ENCODE data around the gene ASB8. TPM values are rescaled to one million over a fixed set of nuclear protein-coding genes. Genes with fewer than 3 reads are reported as not detected.

Gene ASB8
- total RNA-seq, 1 experiment from 2014 or later, result 34.4 TPM

DNA sequence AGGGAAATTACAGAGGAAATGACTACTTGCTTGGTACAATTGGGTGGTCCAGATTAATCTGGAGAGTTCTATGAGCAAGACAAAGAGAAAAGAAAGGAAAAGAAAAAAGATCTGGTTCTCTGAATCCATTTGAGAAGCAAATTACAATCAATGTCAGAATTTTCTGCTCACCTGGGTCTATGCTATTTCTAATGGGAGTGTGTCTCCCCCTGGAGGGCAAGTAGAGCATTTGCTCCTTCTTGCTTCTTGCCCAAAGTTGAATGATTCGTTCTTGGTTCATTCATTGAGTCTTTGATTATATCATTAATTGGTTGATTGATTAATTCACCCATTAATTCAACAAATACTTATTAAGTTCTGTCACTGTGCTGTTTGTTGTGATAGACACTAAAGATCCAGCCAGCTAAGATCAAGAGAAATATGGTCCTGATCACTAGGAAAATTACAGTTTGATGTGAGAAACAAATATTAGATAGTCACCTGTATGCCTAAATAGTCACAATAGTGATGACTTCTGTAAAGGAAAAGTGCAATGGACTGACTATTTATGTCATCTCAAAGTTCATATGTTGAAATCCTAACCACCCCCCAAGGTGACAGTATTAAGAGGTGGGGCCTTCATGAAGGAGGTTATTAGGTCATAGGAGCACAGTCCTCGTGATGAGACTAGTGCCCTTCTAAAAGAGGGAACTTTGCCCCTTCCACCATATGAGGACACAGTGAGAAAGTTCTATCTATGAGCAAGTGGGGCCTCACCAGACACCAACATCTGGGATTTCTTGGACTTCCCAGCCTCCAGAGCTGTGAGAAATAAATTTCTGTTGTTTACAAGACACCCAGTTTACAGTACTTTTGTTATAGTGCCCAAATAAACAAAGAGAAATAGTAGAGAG is 8.0 kb upstream of the ASB8 start:
- H4K20me1 ChIP-seq (ENCODE audit: low read length), result no peaks in the 10 kb centered on the region
- H3F3A ChIP-seq (ENCODE audit: low read length, unreplicated experiment), result no peaks in the 10 kb centered on the region
- H3K9me2 ChIP-seq (replicated peaks; ENCODE audit: low read length), result no peaks in the 10 kb centered on the region
- ATAC-seq (peak; percentile 51), DNase-seq (peak; percentile 69)
- H2AFZ ChIP-seq (ENCODE audit: low read length), result no peak overlapping the region
- BruUV-seq (replicated peaks), result no TSS peak
- ChIA-PET CTCF (no interaction called here), POLR2A (ENCODE audit: unreplicated experiment) (no interaction called here)
- H3K4me3 ChIP-seq (ENCODE audit: low read length), result no peak overlapping the region
- H3K4me2 ChIP-seq (ENCODE audit: low read length), result no peak overlapping the region
- H3K9me3 ChIP-seq (ENCODE audit: low read length), result no peaks in the 10 kb centered on the region
- H3K4me1 ChIP-seq (ENCODE audit: insufficient read depth, low read length), result no peaks in the 10 kb centered on the region
- no peaks in the 10 kb centered on the region for H3K36me3 ChIP-seq (ENCODE audit: low read depth, low read length)
- no peak overlapping the region for H3K27ac ChIP-seq (ENCODE audit: low read length)
- no peaks in the 10 kb centered on the region for H3K27me3 ChIP-seq (ENCODE audit: low read length)
- intact Hi-C loops (cut with micrococcal nuclease), result loop anchor here (1.0 to 2.0 kb wide), 2 partner anchors 81 to 201 kb away; no protein-coding TSS in a partner anchor
- no peaks in the 10 kb centered on the region for H3K79me2 ChIP-seq (ENCODE audit: low read length)
- TF ChIP-seq CTCF (conservative IDR thresholded peaks at IDR 0.05; ENCODE audit: low read depth, low read length) (peak; percentile 93), EZH2 (IDR thresholded peaks at IDR 0.05; ENCODE audit: low read length, unreplicated experiment) (no peak), EZH2phosphoT487 (IDR thresholded peaks at IDR 0.05; ENCODE audit: borderline replicate concordance, low read length) (no peak)
- no peak overlapping the region for H3K9ac ChIP-seq (ENCODE audit: low read length)

DNA sequence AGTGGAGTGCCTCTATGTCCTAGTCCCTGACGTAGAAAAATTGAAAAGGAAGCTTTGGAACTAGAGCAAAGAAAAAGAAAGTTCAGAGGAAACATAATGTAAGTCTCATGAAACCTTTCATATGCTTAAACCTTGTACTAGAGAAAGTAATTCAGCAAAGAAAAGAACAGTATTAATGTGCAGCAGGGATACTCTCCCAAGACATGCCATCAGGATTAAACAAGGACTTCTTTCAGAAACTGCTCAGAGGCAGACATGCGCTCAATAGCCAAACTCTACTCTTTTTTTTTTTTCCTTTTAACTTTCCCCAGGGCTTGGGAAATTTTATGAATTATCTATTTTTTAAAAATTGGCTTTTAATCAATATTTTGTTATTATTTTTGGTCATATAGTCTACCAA is 7.1 kb upstream of the ASB8 start:
- Histone ChIP-seq H3K4me3 (ENCODE audit: low read length) (no peak overlapping the region), H3K27ac (ENCODE audit: low read length) (no peak overlapping the region), H4K20me1 (ENCODE audit: low read length) (no peaks in the 10 kb centered on the region), H3K79me2 (ENCODE audit: low read length) (no peaks in the 10 kb centered on the region), H2AFZ (ENCODE audit: low read length) (0 out of 2 replicates have a peak overlapping the region, but pooled peaks have one; percentile 43), H3K36me3 (ENCODE audit: low read depth, low read length) (no peaks in the 10 kb centered on the region), H3K4me2 (ENCODE audit: low read length) (no peak overlapping the region), H3K27me3 (ENCODE audit: low read length) (no peaks in the 10 kb centered on the region), H3K9me3 (ENCODE audit: low read length) (no peaks in the 10 kb centered on the region), H3K9ac (ENCODE audit: low read length) (no peak overlapping the region), H3F3A (ENCODE audit: low read length, unreplicated experiment) (no peaks in the 10 kb centered on the region), H3K9me2 (replicated peaks; ENCODE audit: low read length) (no peaks in the 10 kb centered on the region), H3K4me1 (ENCODE audit: insufficient read depth, low read length) (no peaks in the 10 kb centered on the region)
- ChIA-PET POLR2A (ENCODE audit: unreplicated experiment) (interaction anchor here (0.5 kb wide), 1 partner anchor 514 kb away, joined by 6 read pairs; no protein-coding TSS in a partner anchor), CTCF (no interaction called here)
- no peak for DNase-seq
- no peak for ATAC-seq
- intact Hi-C loops (cut with micrococcal nuclease), result loop anchor here (2.0 kb wide), 1 partner anchor 200 kb away; no protein-coding TSS in a partner anchor
- no TSS peak for BruUV-seq (replicated peaks)
- TF ChIP-seq EZH2 (IDR thresholded peaks at IDR 0.05; ENCODE audit: low read length, unreplicated experiment) (no peak), EZH2phosphoT487 (IDR thresholded peaks at IDR 0.05; ENCODE audit: borderline replicate concordance, low read length) (no peak), CTCF (conservative IDR thresholded peaks at IDR 0.05; ENCODE audit: low read depth, low read length) (no peak)
